ENCODE results near the gene CA6.

- TF ChIP-seq EZH2 (optimal IDR thresholded peaks at IDR 0.05; ENCODE audit: low read depth, low read length) = no peak
- TF ChIP-seq CTCF (IDR thresholded peaks at IDR 0.05; ENCODE audit: low read length) = no peak
- TF ChIP-seq EZH2phosphoT487 (IDR thresholded peaks at IDR 0.05; ENCODE audit: low read length) = no peak
These were observed 40.5 kb downstream of the CA6 start for GRCh38 chr1:8985915-8986813.

Measured in MM.1S (cell line).